ENCODE results near the gene OPN5. TPM values are rescaled to one million over a fixed set of nuclear protein-coding genes. Genes with fewer than 3 reads are reported as not detected.
A peak's percentile ranks its signal among the peaks of the same experiment; 100 is the strongest.

Gene OPN5
- total and polyA plus RNA-seq, 2 donors: 0.05 TPM; not detected in 1

GRCh38 chr6:47766445-47766844, 15.4 kb upstream of the OPN5 start:
- Histone ChIP-seq H3K36me3 (ENCODE audit: insufficient read depth) (no peaks in the 10 kb centered on the region), H3K27ac (ENCODE audit: low read depth) (no peak overlapping the region), H3K4me1 (ENCODE audit: insufficient read depth) (no peaks in the 10 kb centered on the region), H3K4me3 (ENCODE audit: low read depth, low read length) (no peak overlapping the region)
- DNase-seq (ENCODE audit: extremely low spot score): no peak
- WGBS: 94% methylated on average over 3 of the region's 3 CpGs

- Histone ChIP-seq H3K27ac (ENCODE audit: low read depth) (no peak overlapping the region), H3K4me3 (ENCODE audit: low read depth, low read length) (no peak overlapping the region), H3K36me3 (ENCODE audit: insufficient read depth) (no peaks in the 10 kb centered on the region), H3K4me1 (ENCODE audit: insufficient read depth) (no peaks in the 10 kb centered on the region)
- DNase-seq (ENCODE audit: extremely low spot score): no peak
- 49% methylated on average over 1 of the region's 1 CpG for WGBS
These were observed 14.7 kb upstream of the OPN5 start for GRCh38 chr6:47767102-47767501.

GRCh38 chr6:47769982-47770381, 11.8 kb upstream of the OPN5 start:
- no peak for DNase-seq (ENCODE audit: extremely low spot score)
- H3K27ac ChIP-seq (ENCODE audit: low read depth): no peak overlapping the region
- no peaks in the 10 kb centered on the region for H3K4me1 ChIP-seq (ENCODE audit: insufficient read depth)
- H3K36me3 ChIP-seq (ENCODE audit: insufficient read depth): no peaks in the 10 kb centered on the region
- H3K4me3 ChIP-seq (ENCODE audit: low read depth, low read length): no peak overlapping the region

GRCh38 chr6:47772359-47772758, 9.5 kb upstream of the OPN5 start:
- Histone ChIP-seq H3K27ac (ENCODE audit: low read depth) (no peak overlapping the region), H3K4me1 (ENCODE audit: insufficient read depth) (no peaks in the 10 kb centered on the region), H3K4me3 (ENCODE audit: low read depth, low read length) (no peak overlapping the region), H3K36me3 (ENCODE audit: insufficient read depth) (no peaks in the 10 kb centered on the region)
- 70% methylated on average over 2 of the region's 2 CpGs for WGBS
- no peak for DNase-seq (ENCODE audit: extremely low spot score)

GRCh38 chr6:47773005-47773404, 8.8 kb upstream of the OPN5 start:
- Histone ChIP-seq H3K27ac (ENCODE audit: low read depth) (no peak overlapping the region), H3K4me3 (ENCODE audit: low read depth, low read length) (no peak overlapping the region), H3K4me1 (ENCODE audit: insufficient read depth) (no peaks in the 10 kb centered on the region), H3K36me3 (ENCODE audit: insufficient read depth) (no peaks in the 10 kb centered on the region)
- WGBS: 72% methylated on average over 5 of the region's 5 CpGs
- DNase-seq (ENCODE audit: extremely low spot score): no peak

GRCh38 chr6:47780510-47781356, 1.1 kb upstream of the OPN5 start:
- Histone ChIP-seq H3K4me1 (ENCODE audit: insufficient read depth) (peaks cover 1% of the 10 kb centered on the region), H3K36me3 (ENCODE audit: insufficient read depth) (no peaks in the 10 kb centered on the region), H3K27ac (ENCODE audit: low read depth) (no peak overlapping the region), H3K4me3 (ENCODE audit: low read depth, low read length) (no peak overlapping the region)
- WGBS: under 1% methylated on average over 6 of the region's 6 CpGs
- DNase-seq (ENCODE audit: extremely low spot score): peak; percentile 15

GRCh38 chr6:47785182-47785581, 3.4 kb downstream of the OPN5 start:
- Histone ChIP-seq H3K4me3 (ENCODE audit: low read depth, low read length) (no peak overlapping the region), H3K4me1 (ENCODE audit: insufficient read depth) (peaks cover 1% of the 10 kb centered on the region), H3K36me3 (ENCODE audit: insufficient read depth) (no peaks in the 10 kb centered on the region), H3K27ac (ENCODE audit: low read depth) (no peak overlapping the region)
- DNase-seq (ENCODE audit: extremely low spot score): no peak
- WGBS: 66% methylated on average over 2 of the region's 2 CpGs

- Histone ChIP-seq H3K27ac (ENCODE audit: low read depth) (no peak overlapping the region), H3K4me3 (ENCODE audit: low read depth, low read length) (no peak overlapping the region), H3K36me3 (ENCODE audit: insufficient read depth) (no peaks in the 10 kb centered on the region), H3K4me1 (ENCODE audit: insufficient read depth) (no peaks in the 10 kb centered on the region)
- peak; percentile 4 for DNase-seq (ENCODE audit: extremely low spot score)
- 11% methylated on average over 20 of the region's 20 CpGs for WGBS
These were observed 6.0 kb downstream of the OPN5 start for GRCh38 chr6:47787620-47788497.

GRCh38 chr6:47788498-47788884, 6.7 kb downstream of the OPN5 start:
- Histone ChIP-seq H3K36me3 (ENCODE audit: insufficient read depth) (no peaks in the 10 kb centered on the region), H3K4me1 (ENCODE audit: insufficient read depth) (no peaks in the 10 kb centered on the region), H3K4me3 (ENCODE audit: low read depth, low read length) (no peak overlapping the region), H3K27ac (ENCODE audit: low read depth) (no peak overlapping the region)
- 39% methylated on average over 5 of the region's 5 CpGs for WGBS
- DNase-seq (ENCODE audit: extremely low spot score): no peak

GRCh38 chr6:47789553-47789952, 7.7 kb downstream of the OPN5 start:
- DNase-seq (ENCODE audit: extremely low spot score): no peak
- no peak overlapping the region for H3K27ac ChIP-seq (ENCODE audit: low read depth)
- H3K4me1 ChIP-seq (ENCODE audit: insufficient read depth): no peaks in the 10 kb centered on the region
- H3K4me3 ChIP-seq (ENCODE audit: low read depth, low read length): no peak overlapping the region
- WGBS: 53% methylated on average over 2 of the region's 2 CpGs
- no peaks in the 10 kb centered on the region for H3K36me3 ChIP-seq (ENCODE audit: insufficient read depth)

- Histone ChIP-seq H3K27ac (ENCODE audit: low read depth) (no peak overlapping the region), H3K4me3 (ENCODE audit: low read depth, low read length) (no peak overlapping the region), H3K36me3 (ENCODE audit: insufficient read depth) (no peaks in the 10 kb centered on the region), H3K4me1 (ENCODE audit: insufficient read depth) (no peaks in the 10 kb centered on the region)
- 83% methylated on average over 4 of the region's 4 CpGs for WGBS
- DNase-seq (ENCODE audit: extremely low spot score): no peak
These were observed 10.4 kb downstream of the OPN5 start for GRCh38 chr6:47792216-47792733.

GRCh38 chr6:47794577-47795135, 12.8 kb downstream of the OPN5 start:
- no peak for DNase-seq (ENCODE audit: extremely low spot score)
- 82% methylated on average over 8 of the region's 8 CpGs for WGBS
- Histone ChIP-seq H3K4me3 (ENCODE audit: low read depth, low read length) (no peak overlapping the region), H3K27ac (ENCODE audit: low read depth) (no peak overlapping the region), H3K36me3 (ENCODE audit: insufficient read depth) (no peaks in the 10 kb centered on the region), H3K4me1 (ENCODE audit: insufficient read depth) (no peaks in the 10 kb centered on the region)

- H3K4me1 ChIP-seq (ENCODE audit: insufficient read depth): no peaks in the 10 kb centered on the region
- no peak overlapping the region for H3K27ac ChIP-seq (ENCODE audit: low read depth)
- no peaks in the 10 kb centered on the region for H3K36me3 ChIP-seq (ENCODE audit: insufficient read depth)
- no peak for DNase-seq (ENCODE audit: extremely low spot score)
- no peak overlapping the region for H3K4me3 ChIP-seq (ENCODE audit: low read depth, low read length)
- 46% methylated on average over 2 of the region's 2 CpGs for WGBS
These were observed 20.2 kb downstream of the OPN5 start for GRCh38 chr6:47801984-47802383.
